Middle frontal gyrus (tissue), 1 donor: Measurements from ENCODE around the gene LDAF1.
"Not testable (repeated sequence)": the region's sequence is repeated elsewhere in the genome, so short reads cannot be mapped to it uniquely, and the experiment has no call there.

Experiments
- DNase-seq: peaks from one replicate; pipeline ENCODE4 v3.0.0-alpha.2; 2015; ENCODE audit warnings: low spot score; ENCODE audit errors: extremely low spot score

LDAF1 gene

GRCh38 chr16:21161211-21161610 lies 2.7 kb downstream of the LDAF1 start:
- DNase-seq = no peak

- no peak for DNase-seq
These were observed 4.2 kb downstream of the LDAF1 start for GRCh38 chr16:21162661-21163151.

GRCh38 chr16:21163576-21163975 lies 5.1 kb downstream of the LDAF1 start:
- no peak for DNase-seq

- DNase-seq = no peak
These were observed 6.2 kb downstream of the LDAF1 start for GRCh38 chr16:21164521-21165168.

- no peak for DNase-seq
These were observed 8.1 kb downstream of the LDAF1 start for GRCh38 chr16:21166561-21166961.

GRCh38 chr16:21167360-21167759 lies 8.9 kb downstream of the LDAF1 start:
- no peak for DNase-seq

DNA sequence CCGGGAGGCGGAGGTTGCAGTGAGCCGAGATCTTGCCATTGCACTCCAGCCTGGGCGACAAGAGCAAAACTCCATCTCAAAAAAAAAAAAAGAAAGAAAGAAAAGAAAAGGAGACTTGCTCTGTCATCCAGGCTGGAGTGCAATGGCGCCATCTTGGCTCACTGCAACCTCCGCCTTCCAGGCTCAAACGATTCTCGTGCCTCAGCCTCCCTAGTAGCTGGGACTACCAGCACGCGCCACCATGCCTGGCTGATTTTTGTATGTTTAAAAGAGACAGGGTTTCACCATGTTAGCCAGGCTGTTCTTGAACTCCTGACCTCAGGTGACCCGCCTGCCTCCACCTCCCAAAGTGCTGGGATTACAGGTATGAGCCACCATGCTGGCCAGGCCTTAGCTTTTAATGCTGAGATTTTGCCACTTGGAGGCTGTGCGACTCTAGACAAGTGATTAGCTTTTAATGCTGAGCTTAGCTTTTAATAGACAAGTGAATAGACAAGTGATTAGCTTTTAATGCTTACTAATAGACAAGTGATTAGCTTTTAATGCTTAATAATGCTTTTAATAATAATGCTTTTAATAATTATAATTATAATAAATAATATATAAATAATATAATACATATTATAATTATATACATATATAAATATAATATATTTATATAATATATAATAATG lies 9.6 kb downstream of the LDAF1 start:
- DNase-seq = no peak

DNA sequence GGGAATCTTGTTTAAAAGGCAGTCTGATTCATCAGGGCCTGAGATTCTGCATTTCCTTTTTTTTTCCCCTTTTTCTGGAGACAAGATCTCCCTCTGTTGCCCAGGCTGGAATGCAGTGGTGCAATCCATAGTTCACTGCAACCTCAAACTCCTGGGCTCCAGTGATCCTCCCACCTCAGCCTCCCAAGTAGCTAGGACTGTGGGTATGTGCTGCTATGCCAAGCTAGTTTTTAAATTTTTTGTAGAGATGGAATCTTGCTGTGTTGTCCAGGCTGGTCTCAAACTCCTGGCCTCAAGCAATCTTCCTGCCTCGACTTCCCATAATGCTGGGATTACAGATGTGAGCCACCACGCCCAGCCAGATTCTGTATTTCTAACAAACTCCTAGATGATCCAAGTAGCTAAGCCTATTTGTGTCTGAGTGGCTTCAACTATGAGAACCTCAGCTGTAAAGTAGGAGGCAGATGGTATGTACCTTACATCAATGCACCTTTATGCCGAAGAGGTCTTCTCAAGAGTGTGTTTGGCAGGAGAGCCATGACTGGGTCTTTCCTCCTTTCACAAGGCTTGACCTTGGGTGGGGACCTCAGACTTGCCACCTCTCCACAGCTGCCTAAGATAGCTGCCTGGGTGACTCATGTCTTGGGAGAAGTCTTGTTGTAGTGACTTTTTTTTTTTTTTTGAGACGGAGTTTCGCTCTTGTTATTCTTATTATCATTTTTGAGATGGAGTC lies 10.9 kb downstream of the LDAF1 start:
- DNase-seq = no peak

- not testable (repeated sequence) for DNase-seq
These were observed 11.6 kb downstream of the LDAF1 start for GRCh38 chr16:21170116-21170515.

DNA sequence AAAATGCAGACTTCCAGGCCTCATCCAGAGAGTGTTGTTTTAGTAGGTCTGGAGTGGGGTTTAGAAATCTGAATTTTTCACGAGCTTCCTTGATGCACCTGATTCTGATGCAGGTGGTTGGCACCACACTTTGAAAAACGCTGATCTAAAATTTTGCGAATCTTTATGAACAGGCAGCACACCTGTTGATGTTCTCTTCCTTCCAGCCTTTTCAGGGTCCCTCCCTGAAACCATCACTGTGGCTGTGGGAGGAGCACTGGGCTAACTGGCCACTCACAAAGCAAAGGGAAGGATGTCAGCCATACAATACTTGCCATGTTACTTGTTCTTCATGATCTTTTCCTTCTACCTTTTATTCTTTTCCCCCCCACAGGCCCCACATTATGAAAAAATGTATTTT lies 14.2 kb downstream of the LDAF1 start:
- no peak for DNase-seq

DNA sequence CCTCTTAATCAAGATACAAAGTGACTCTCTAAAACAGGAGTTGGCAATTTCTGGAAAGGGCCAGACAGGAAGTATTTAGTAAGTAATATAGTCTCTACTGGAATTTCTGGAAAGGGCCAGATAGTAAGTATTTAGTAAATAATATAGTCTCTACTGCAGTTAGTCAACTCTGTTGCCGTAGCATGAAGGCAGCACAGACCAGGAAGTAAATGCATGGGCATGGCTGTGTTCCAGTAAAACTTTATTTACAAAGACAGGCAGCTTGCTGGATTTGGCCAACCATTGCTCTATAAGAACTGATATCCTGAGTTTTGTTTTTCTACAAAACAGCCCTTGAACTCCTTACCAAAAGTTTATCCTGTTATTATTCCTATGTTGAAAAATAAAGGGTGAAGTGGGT lies 16.9 kb downstream of the LDAF1 start:
- no peak for DNase-seq

- DNase-seq = no peak
These were observed 20.9 kb downstream of the LDAF1 start for GRCh38 chr16:21179126-21179982.

DNA sequence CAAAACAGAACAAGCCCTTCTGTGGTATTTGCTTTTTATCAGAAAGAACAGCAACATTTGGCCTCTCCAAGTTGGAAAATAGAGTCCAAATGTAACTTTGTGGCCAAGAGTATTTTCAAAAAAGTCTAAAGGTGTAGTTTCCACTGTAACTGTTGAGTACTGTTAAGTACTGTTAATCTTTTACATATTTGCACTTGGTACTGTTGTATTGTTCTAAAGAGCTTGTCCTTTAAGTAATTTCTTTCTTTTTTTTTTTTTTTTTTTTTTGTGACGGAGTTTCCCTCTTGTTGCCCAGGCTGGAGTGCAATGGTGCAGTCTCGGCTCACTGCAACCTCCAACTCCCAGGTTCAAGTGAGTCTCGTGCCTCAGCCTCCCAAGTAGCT lies 21.5 kb downstream of the LDAF1 start:
- no peak for DNase-seq

- no peak for DNase-seq
These were observed 25.5 kb downstream of the LDAF1 start for GRCh38 chr16:21183995-21184394.

GRCh38 chr16:21184834-21185233 lies 26.4 kb downstream of the LDAF1 start:
- DNase-seq = no peak

DNA sequence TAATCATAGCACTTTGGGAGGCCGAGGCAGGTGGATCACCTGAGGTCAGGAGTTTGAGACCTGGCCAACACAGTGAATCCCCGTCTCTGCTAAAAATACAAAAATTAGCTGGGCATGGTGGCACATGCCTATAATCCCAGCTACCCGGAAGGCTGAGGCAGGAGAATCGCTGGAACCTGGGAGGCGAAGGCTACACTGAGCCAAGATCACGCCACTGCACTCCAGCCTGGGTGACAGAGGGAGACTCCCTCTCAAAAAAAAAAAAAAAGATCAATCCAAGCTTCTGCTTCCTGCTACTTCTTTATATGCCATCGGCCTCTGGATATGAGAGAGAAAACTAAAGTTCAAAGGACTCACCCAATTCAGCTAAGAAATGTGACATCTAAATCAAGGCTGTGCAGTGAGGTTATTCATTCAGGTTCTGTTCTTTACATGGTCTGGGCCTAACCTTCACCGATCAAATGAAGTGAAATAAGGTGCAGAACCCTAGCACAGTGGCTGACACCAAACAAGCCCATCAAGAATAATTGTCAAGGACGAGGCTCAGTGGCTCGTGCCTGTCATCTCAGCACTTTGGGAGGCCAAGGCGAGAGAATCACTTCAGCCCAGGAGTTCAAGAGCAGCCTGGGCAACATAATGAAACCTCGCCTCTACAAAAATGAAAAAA lies 27.3 kb downstream of the LDAF1 start:
- DNase-seq = no peak

DNA sequence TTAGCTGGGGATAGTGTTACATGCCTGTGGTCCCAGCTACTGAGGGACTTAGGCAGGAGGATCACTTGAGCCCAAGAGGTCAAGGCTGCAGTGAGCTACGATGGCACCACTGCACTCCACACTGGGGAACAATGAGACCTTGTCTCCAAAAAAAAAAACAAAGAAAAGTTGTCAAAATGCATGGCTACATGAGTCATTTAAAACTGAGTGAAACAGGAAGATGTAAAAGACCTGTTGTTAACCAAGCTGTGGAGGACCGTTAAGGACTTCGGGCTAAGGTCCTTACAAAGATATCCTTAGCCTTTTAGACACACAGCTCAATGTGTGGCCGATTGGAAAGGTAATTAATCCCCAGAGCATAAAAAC lies 27.8 kb downstream of the LDAF1 start:
- no peak for DNase-seq

GRCh38 chr16:21189311-21189710 lies 30.8 kb downstream of the LDAF1 start:
- no peak for DNase-seq

- no peak for DNase-seq
These were observed 31.5 kb downstream of the LDAF1 start for GRCh38 chr16:21190013-21190412.

GRCh38 chr16:21190599-21190998 lies 32.1 kb downstream of the LDAF1 start:
- DNase-seq = no peak

DNA sequence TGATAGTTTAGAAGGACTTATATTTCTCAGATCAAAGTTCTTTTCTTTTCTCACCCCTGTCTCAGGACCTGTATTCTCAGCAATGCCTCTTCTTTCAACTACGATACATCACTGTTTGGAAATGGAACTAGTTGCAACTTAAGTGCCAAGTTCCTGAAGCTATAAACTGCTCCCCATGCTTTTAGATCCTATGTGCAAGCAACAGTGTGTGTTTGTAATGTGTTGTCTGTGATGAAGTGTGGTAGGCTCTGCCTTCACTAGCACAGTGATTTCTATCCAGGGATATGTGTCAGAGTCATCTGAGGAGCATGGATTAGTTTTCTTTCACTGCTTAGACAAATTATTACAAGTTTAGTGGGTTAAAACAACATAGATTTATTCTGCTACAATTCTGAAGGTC lies 34.5 kb downstream of the LDAF1 start:
- no peak for DNase-seq
